ENCODE results near the gene SHB. TPM values are rescaled to one million over a fixed set of nuclear protein-coding genes. Genes with fewer than 3 reads are reported as not detected.

SHB gene
- total RNA-seq, 1 experiment from 2014 or later = 28.7 TPM

GRCh38 chr9:38043931-38044623, 24.9 kb downstream of the SHB start:
- intact Hi-C loops (cut with micrococcal nuclease) = no loop called here
- no peak overlapping the region for H2AFZ ChIP-seq (ENCODE audit: low read depth, low read length, poor library complexity, severe bottlenecking)
- peaks cover 91% of the 10 kb centered on the region for H3K79me2 ChIP-seq (ENCODE audit: insufficient read depth, low read length)
- H3K9ac ChIP-seq (ENCODE audit: low read length) = no peak overlapping the region
- TF ChIP-seq ELF1 (IDR thresholded peaks at IDR 0.05; ENCODE audit: borderline replicate concordance, low read depth) = no peak
- no peak for TF ChIP-seq CTCF (IDR thresholded peaks at IDR 0.05 in 2 of 3, conservative IDR thresholded peaks at IDR 0.05 in 1 of 3; ENCODE audit: borderline replicate concordance in 1 of 3, insufficient read depth in 1 of 3, low read depth in 2 of 3, low read length in 2 of 3)
- TF ChIP-seq YY1 (IDR thresholded peaks at IDR 0.05; ENCODE audit: extremely low read depth, insufficient replicate concordance, low read depth, low read length) = no peak
- TF ChIP-seq SIN3A (IDR thresholded peaks at IDR 0.05; ENCODE audit: low read depth) = no peak
- TF ChIP-seq RAD21 (IDR thresholded peaks at IDR 0.05; ENCODE audit: low read depth) = no peak
- TF ChIP-seq SRF (IDR thresholded peaks at IDR 0.05; ENCODE audit: low read depth) = no peak
- TF ChIP-seq JUND (IDR thresholded peaks at IDR 0.05) = no peak
- TF ChIP-seq EZH2phosphoT487 (IDR thresholded peaks at IDR 0.05; ENCODE audit: borderline replicate concordance) = no peak
- no peak for TF ChIP-seq ATF3 (IDR thresholded peaks at IDR 0.05)
- no peak for TF ChIP-seq MAX (IDR thresholded peaks at IDR 0.05)
- no peak for TF ChIP-seq ZFX (IDR thresholded peaks at IDR 0.05)
- no peak for TF ChIP-seq REST (IDR thresholded peaks at IDR 0.05; ENCODE audit: low read depth)
- no peak for TF ChIP-seq POLR2AphosphoS5 (IDR thresholded peaks at IDR 0.05; ENCODE audit: low read depth, low read length)
- TF ChIP-seq CEBPB (IDR thresholded peaks at IDR 0.05; ENCODE audit: low read depth) = no peak
- RAD21 ChIA-PET (ENCODE audit: low non-redundant PET in 1 of 2, low total read pairs in 2 of 2, uncharacterized antibody in 2 of 2, unreplicated experiment in 2 of 2) = no interaction called here
- POLR2A ChIA-PET = no interaction called here
- ATAC-seq (no peak), DNase-seq (ENCODE audit: low read depth, low spot score) (no peak)
- BruUV-seq (replicated peaks) = no TSS peak
- H3K27ac ChIP-seq (ENCODE audit: low read depth, low read length) = no peak overlapping the region
- no peaks in the 10 kb centered on the region for H3K9me3 ChIP-seq (ENCODE audit: control insufficient read depth in 1 of 2, insufficient read depth in 1 of 2, low read depth in 1 of 2, low read length in 2 of 2)
- no peaks in the 10 kb centered on the region; a peak in 1 of 4 replicates for H3K36me3 ChIP-seq (ENCODE audit: control insufficient read depth in 1 of 2, insufficient read depth in 2 of 2, low read length in 2 of 2)
- no peak overlapping the region for H3K4me3 ChIP-seq (replicated peaks in 1 of 2; ENCODE audit: low read depth in 1 of 2, low read length in 2 of 2)
- peaks cover 55 to 95% of the 10 kb centered on the region in 2 experiments for H3K4me1 ChIP-seq (ENCODE audit: control insufficient read depth in 1 of 2, insufficient read depth in 2 of 2, low read length in 2 of 2)
- no peaks in the 10 kb centered on the region for H3K27me3 ChIP-seq (ENCODE audit: insufficient read depth, low read length)
- CTCF ChIA-PET = no interaction called here
- no peaks in the 10 kb centered on the region for H3K9me2 ChIP-seq (ENCODE audit: insufficient read depth)
- H3K4me2 ChIP-seq (ENCODE audit: low read length) = no peak overlapping the region
- no peaks in the 10 kb centered on the region; the same call in 1 of the 2 replicates for H4K20me1 ChIP-seq (ENCODE audit: insufficient read depth)
